ENCODE results near the gene ABHD4. TPM values are rescaled to one million over a fixed set of nuclear protein-coding genes. Genes with fewer than 3 reads are reported as not detected.

ABHD4 gene
- total and polyA plus RNA-seq, 10 of the 15 experiments (the other 5 are each of a cell fraction or from before 2014, with no cell fraction given) = 5.4 to 28.7 (median 10.8) TPM

DNA sequence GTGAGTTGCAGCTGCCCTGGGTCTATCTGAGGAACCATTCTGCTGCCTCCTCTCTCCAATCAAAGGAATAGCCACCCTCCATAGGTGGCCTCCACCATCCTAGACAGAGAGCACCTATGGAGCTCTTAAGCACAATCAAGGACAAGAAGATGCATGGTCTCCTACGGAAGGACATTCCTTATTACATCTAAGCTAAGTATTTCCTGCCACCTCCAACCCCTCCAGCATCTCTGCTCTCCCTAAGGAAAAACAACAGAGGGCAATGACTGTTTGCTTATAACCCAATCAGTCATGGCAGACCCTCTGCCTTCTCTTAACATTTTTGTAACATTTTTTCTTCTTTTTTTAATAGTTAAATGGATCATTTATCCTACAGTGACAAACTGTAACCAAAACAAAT, 60.8 kb downstream of the ABHD4 start:
- Histone ChIP-seq H2AFZ (ENCODE audit: control insufficient read depth, low read depth, low read length) (no peak overlapping the region), H3K27ac (ENCODE audit: control insufficient read depth, insufficient read depth) (no peak overlapping the region), H3K36me3 (ENCODE audit: control insufficient read depth in 2 of 2, insufficient read depth in 2 of 2, low read length in 1 of 2) (no peaks in the 10 kb centered on the region), H3K9ac (ENCODE audit: control insufficient read depth, insufficient read depth, low read length) (no peak overlapping the region), H3K27me3 (replicated peaks in 1 of 2; ENCODE audit: control insufficient read depth in 2 of 2, insufficient read depth in 2 of 2, low read length in 1 of 2) (no peaks in the 10 kb centered on the region), H3K79me2 (ENCODE audit: control insufficient read depth, insufficient read depth, low read length) (no peaks in the 10 kb centered on the region), H3K4me3 (no peak overlapping the region), H3K4me2 (ENCODE audit: control insufficient read depth, insufficient read depth) (no peak overlapping the region), H4K20me1 (ENCODE audit: control insufficient read depth, insufficient read depth) (no peaks in the 10 kb centered on the region), H3K4me1 (ENCODE audit: control insufficient read depth, insufficient read depth, low read length) (no peaks in the 10 kb centered on the region), H3K9me3 (replicated peaks; ENCODE audit: control insufficient read depth, insufficient read depth, low read length) (no peaks in the 10 kb centered on the region)
- in situ Hi-C loops (cut with MboI) (no loop called here), intact Hi-C loops (cut with micrococcal nuclease; ENCODE audit: unreplicated experiment) (loop anchor here (1.0 to 10.0 kb wide), 3 partner anchors 53 to 344 kb away; no protein-coding TSS in a partner anchor)
- ChIA-PET RAD21 (ENCODE audit: unreplicated experiment) (interaction anchor here (0.5 to 5.1 kb wide), 13 partner anchors 74 to 271 kb away, joined by 3 to 64 read pairs (median 5); partner anchors contain the start of genes LRP10 and OXA1L), POLR2A (interaction anchor here (0.5 to 1.5 kb wide), 2 partner anchors 115 to 1651 kb away, joined by 4 to 5 read pairs; no protein-coding TSS in a partner anchor), CTCF (interaction anchor here (0.7 to 9.9 kb wide), 38 partner anchors 8 to 352 kb away, joined by 3 to 206 read pairs (median 5); partner anchors contain the start of genes DAD1, OR6J1, OXA1L and SLC7A7), SMC1A (ENCODE audit: uncharacterized antibody, unreplicated experiment) (interaction anchor here (0.6 to 4.7 kb wide), 24 partner anchors 9 to 953 kb away, joined by 3 to 79 read pairs (median 4); partner anchors contain the start of genes ABHD4 and OXA1L)
- ATAC-seq (no peak), FAIRE-seq (no peak), DNase-seq (ENCODE audit: low read depth, low spot score) (no peak)
- TF ChIP-seq CTCF (IDR thresholded peaks at IDR 0.05 in 2 of 3, conservative IDR thresholded peaks at IDR 0.05 in 1 of 3; ENCODE audit: control insufficient read depth in 2 of 3, extremely low read depth in 1 of 3, insufficient read depth in 1 of 3, low read depth in 3 of 3, low read length in 3 of 3) (no peak), RFX5 (IDR thresholded peaks at IDR 0.05; ENCODE audit: low read depth, low read length) (no peak), ZZZ3 (IDR thresholded peaks at IDR 0.05; ENCODE audit: control insufficient read depth, insufficient read length, low read depth) (no peak), EED (IDR thresholded peaks at IDR 0.05; ENCODE audit: low read depth) (no peak), ETV6 (conservative IDR thresholded peaks at IDR 0.05 in 1 of 2, IDR thresholded peaks at IDR 0.05 in 1 of 2; ENCODE audit: borderline replicate concordance in 1 of 2, low read depth in 1 of 2) (no peak), MTA3 (IDR thresholded peaks at IDR 0.05; ENCODE audit: borderline replicate concordance, low read length) (no peak), MEF2A (IDR thresholded peaks at IDR 0.05; ENCODE audit: insufficient read depth, low read depth, low read length) (no peak), TBL1XR1 (IDR thresholded peaks at IDR 0.05; ENCODE audit: low read depth, low read length) (no peak), IRF4 (IDR thresholded peaks at IDR 0.05; ENCODE audit: low read depth, low read length) (no peak), TCF12 (IDR thresholded peaks at IDR 0.05; ENCODE audit: low read depth, low read length) (no peak), IKZF2 (IDR thresholded peaks at IDR 0.05) (no peak), HDAC2 (IDR thresholded peaks at IDR 0.05) (no peak), SUZ12 (IDR thresholded peaks at IDR 0.05; ENCODE audit: unreplicated experiment) (no peak), SRF (IDR thresholded peaks at IDR 0.05; ENCODE audit: low read depth in 2 of 2, low read length in 2 of 2) (no peak)
- TF ChIP-seq, protein P1, sequence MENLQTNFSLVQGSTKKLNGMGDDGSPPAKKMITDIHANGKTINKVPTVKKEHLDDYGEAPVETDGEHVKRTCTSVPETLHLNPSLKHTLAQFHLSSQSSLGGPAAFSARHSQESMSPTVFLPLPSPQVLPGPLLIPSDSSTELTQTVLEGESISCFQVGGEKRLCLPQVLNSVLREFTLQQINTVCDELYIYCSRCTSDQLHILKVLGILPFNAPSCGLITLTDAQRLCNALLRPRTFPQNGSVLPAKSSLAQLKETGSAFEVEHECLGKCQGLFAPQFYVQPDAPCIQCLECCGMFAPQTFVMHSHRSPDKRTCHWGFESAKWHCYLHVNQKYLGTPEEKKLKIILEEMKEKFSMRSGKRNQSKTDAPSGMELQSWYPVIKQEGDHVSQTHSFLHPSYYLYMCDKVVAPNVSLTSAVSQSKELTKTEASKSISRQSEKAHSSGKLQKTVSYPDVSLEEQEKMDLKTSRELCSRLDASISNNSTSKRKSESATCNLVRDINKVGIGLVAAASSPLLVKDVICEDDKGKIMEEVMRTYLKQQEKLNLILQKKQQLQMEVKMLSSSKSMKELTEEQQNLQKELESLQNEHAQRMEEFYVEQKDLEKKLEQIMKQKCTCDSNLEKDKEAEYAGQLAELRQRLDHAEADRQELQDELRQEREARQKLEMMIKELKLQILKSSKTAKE (IDR thresholded peaks at IDR 0.05; ENCODE audit: low read depth, poor library complexity, severe bottlenecking) = no peak
- TF ChIP-seq, protein P2, sequence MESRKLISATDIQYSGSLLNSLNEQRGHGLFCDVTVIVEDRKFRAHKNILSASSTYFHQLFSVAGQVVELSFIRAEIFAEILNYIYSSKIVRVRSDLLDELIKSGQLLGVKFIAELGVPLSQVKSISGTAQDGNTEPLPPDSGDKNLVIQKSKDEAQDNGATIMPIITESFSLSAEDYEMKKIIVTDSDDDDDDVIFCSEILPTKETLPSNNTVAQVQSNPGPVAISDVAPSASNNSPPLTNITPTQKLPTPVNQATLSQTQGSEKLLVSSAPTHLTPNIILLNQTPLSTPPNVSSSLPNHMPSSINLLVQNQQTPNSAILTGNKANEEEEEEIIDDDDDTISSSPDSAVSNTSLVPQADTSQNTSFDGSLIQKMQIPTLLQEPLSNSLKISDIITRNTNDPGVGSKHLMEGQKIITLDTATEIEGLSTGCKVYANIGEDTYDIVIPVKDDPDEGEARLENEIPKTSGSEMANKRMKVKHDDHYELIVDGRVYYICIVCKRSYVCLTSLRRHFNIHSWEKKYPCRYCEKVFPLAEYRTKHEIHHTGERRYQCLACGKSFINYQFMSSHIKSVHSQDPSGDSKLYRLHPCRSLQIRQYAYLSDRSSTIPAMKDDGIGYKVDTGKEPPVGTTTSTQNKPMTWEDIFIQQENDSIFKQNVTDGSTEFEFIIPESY (IDR thresholded peaks at IDR 0.05) = no peak
- BruUV-seq (replicated peaks) = no TSS peak
- WGBS (ENCODE audit: insufficient coverage, insufficient replicate concordance, low lambda C conversion rate, missing lambda C conversion rate) = 0% methylated on average over 1 of the region's 1 CpG
